ENCODE measurements around the gene TRHDE. TPM values are rescaled to one million over a fixed set of nuclear protein-coding genes. Genes with fewer than 3 reads are reported as not detected.
"Not testable (repeated sequence)": the region's sequence is repeated elsewhere in the genome, so short reads cannot be mapped to it uniquely, and the experiment has no call there.

The TRHDE gene
- total and polyA plus RNA-seq, 2 donors (not counting 1 experiment from before 2014, with no cell fraction given) = 7.3 to 8.8 TPM

- Histone ChIP-seq H3K4me3 (replicated peaks in 1 of 4; ENCODE audit: control extremely low read depth in 1 of 4, insufficient read depth in 1 of 4, low read depth in 3 of 4, low read length in 4 of 4) (peak overlapping the region in 2 of 4 experiments; percentile 1 to 3), H3K9me3 (ENCODE audit: control insufficient read depth, insufficient read depth, low read depth, low read length) (no peaks in the 10 kb centered on the region), H2AFZ (ENCODE audit: low read length) (no peak overlapping the region), H3K4me2 (ENCODE audit: extremely low read depth, insufficient read depth, low read length) (peak overlapping the region; percentile 35), H4K20me1 (ENCODE audit: control insufficient read depth, extremely low read depth, insufficient read depth, low read length) (no peaks in the 10 kb centered on the region), H3K9ac (ENCODE audit: insufficient read depth, low read length) (no peak overlapping the region), H3K4me1 (ENCODE audit: control insufficient read depth, extremely low read depth, insufficient read depth, low read length) (no peaks in the 10 kb centered on the region), H3K27ac (ENCODE audit: insufficient read depth, low read length) (no peak overlapping the region), H3K36me3 (ENCODE audit: control insufficient read depth, insufficient read depth, low read length) (no peaks in the 10 kb centered on the region), H3K27me3 (ENCODE audit: control insufficient read depth, insufficient read depth, low read length) (no peaks in the 10 kb centered on the region), H3K79me2 (ENCODE audit: control insufficient read depth, insufficient read depth, low read length) (no peaks in the 10 kb centered on the region)
- peak; percentile 89 to 92 for DNase-seq (ENCODE audit: low read depth in 2 of 2)
- TF ChIP-seq CTCF (conservative IDR thresholded peaks at IDR 0.05 in 1 of 2, IDR thresholded peaks at IDR 0.05 in 1 of 2; ENCODE audit: low read depth in 1 of 2, low read length in 2 of 2) (no peak), EZH2 (IDR thresholded peaks at IDR 0.05; ENCODE audit: low read length, missing control alignments) (no peak)
Observed at GRCh38 chr12:72511906-72512305, 239.7 kb downstream of the TRHDE start.

GRCh38 chr12:72520044-72520678 is 248.0 kb downstream of the TRHDE start:
- not testable (repeated sequence) for H4K20me1 ChIP-seq (ENCODE audit: control insufficient read depth, extremely low read depth, insufficient read depth, low read length); H3K4me3 ChIP-seq (replicated peaks in 1 of 4; ENCODE audit: control extremely low read depth in 1 of 4, insufficient read depth in 1 of 4, low read depth in 3 of 4, low read length in 4 of 4); H3K36me3 ChIP-seq (ENCODE audit: control insufficient read depth, insufficient read depth, low read length); H3K9me3 ChIP-seq (ENCODE audit: control insufficient read depth, insufficient read depth, low read depth, low read length); H3K27ac ChIP-seq (ENCODE audit: insufficient read depth, low read length); H3K79me2 ChIP-seq (ENCODE audit: control insufficient read depth, insufficient read depth, low read length); H3K27me3 ChIP-seq (ENCODE audit: control insufficient read depth, insufficient read depth, low read length); DNase-seq (ENCODE audit: low read depth in 2 of 2); H3K4me1 ChIP-seq (ENCODE audit: control insufficient read depth, extremely low read depth, insufficient read depth, low read length); H3K9ac ChIP-seq (ENCODE audit: insufficient read depth, low read length); H3K4me2 ChIP-seq (ENCODE audit: extremely low read depth, insufficient read depth, low read length); H2AFZ ChIP-seq (ENCODE audit: low read length)

GRCh38 chr12:72521326-72521725 is 249.2 kb downstream of the TRHDE start:
- H3K4me1 ChIP-seq (ENCODE audit: control insufficient read depth, extremely low read depth, insufficient read depth, low read length) = no peaks in the 10 kb centered on the region
- no peaks in the 10 kb centered on the region for H3K9me3 ChIP-seq (ENCODE audit: control insufficient read depth, insufficient read depth, low read depth, low read length)
- TF ChIP-seq EZH2 (IDR thresholded peaks at IDR 0.05; ENCODE audit: low read length, missing control alignments) (no peak), CTCF (conservative IDR thresholded peaks at IDR 0.05 in 1 of 2, IDR thresholded peaks at IDR 0.05 in 1 of 2; ENCODE audit: low read depth in 1 of 2, low read length in 2 of 2) (no peak)
- H3K79me2 ChIP-seq (ENCODE audit: control insufficient read depth, insufficient read depth, low read length) = no peaks in the 10 kb centered on the region
- no peak overlapping the region for H3K4me2 ChIP-seq (ENCODE audit: extremely low read depth, insufficient read depth, low read length)
- no peaks in the 10 kb centered on the region for H3K27me3 ChIP-seq (ENCODE audit: control insufficient read depth, insufficient read depth, low read length)
- H3K27ac ChIP-seq (ENCODE audit: insufficient read depth, low read length) = no peak overlapping the region
- H2AFZ ChIP-seq (ENCODE audit: low read length) = no peak overlapping the region
- H4K20me1 ChIP-seq (ENCODE audit: control insufficient read depth, extremely low read depth, insufficient read depth, low read length) = no peaks in the 10 kb centered on the region
- no peak for DNase-seq (ENCODE audit: low read depth in 2 of 2)
- no peaks in the 10 kb centered on the region for H3K36me3 ChIP-seq (ENCODE audit: control insufficient read depth, insufficient read depth, low read length)
- no peak overlapping the region for H3K4me3 ChIP-seq (replicated peaks in 1 of 4; ENCODE audit: control extremely low read depth in 1 of 4, insufficient read depth in 1 of 4, low read depth in 3 of 4, low read length in 4 of 4)
- no peak overlapping the region for H3K9ac ChIP-seq (ENCODE audit: insufficient read depth, low read length)

Measured in fibroblast of lung (primary cell).